PC-3 (cell line): ENCODE measurements around the gene SMARCD1. TPM values are rescaled to one million over a fixed set of nuclear protein-coding genes. Genes with fewer than 3 reads are reported as not detected.

Source experiments
- ATAC-seq: fragments of 200-7000 bp; cut with Tn5 transposase; 2 replicates; pipeline ENCODE4 v1.9.1; 2020; ENCODE audit warnings: mild to moderate bottlenecking, moderate library complexity
- BruUV-seq: library from RNA; stranded (reverse); fragments of 400-500 nt; replicated peaks from 2 replicates; lab custom pipeline; 2021; lab: Mats Ljungman, UMichigan
- CTCF ChIA-PET: fragments of 300-600 bp; sonication (Branson Sonifier 250); formaldehyde crosslinking; loops from one replicate; lab custom pipeline; 2022; ENCODE audit warnings: antibody characterized with exemption; lab: Charles Lee
- POLR2A ChIA-PET: fragments of 300-600 bp; sonication (Branson Sonifier 250); formaldehyde crosslinking; loops from one replicate; lab custom pipeline; 2022; ENCODE audit warnings: antibody characterized with exemption; ENCODE audit not compliant: unreplicated experiment; lab: Charles Lee
- DNase-seq: peaks from one replicate; pipeline ENCODE4 v3.0.0-alpha.2; 2015
- H2AFZ ChIP-seq: fragments of 300-600 bp; sonication (generic); 2 replicates; pipeline ENCODE4 v1.6.0; 2016; ENCODE audit warnings: antibody characterized with exemption, low read length
- H3F3A ChIP-seq: fragments of 300-600 bp; sonication (generic); one replicate; pipeline ENCODE4 v1.6.0; 2017; ENCODE audit warnings: antibody characterized with exemption, low read length, control low read depth, mild to moderate bottlenecking; ENCODE audit not compliant: unreplicated experiment
- H3K27ac ChIP-seq: fragments of 300-600 bp; sonication (generic); 2 replicates; pipeline ENCODE4 v1.5.1; 2016; ENCODE audit warnings: mild to moderate bottlenecking, low read length
- H3K27me3 ChIP-seq: fragments of 300-600 bp; sonication (generic); 2 replicates; pipeline ENCODE4 v1.6.1; 2016; ENCODE audit warnings: low read length, mixed read lengths
- H3K36me3 ChIP-seq: fragments of 300-600 bp; sonication (generic); 2 replicates; pipeline ENCODE4 v1.6.1; 2016; ENCODE audit warnings: low read depth, mixed run types, low read length, mixed read lengths
- H3K4me1 ChIP-seq: fragments of 300-600 bp; sonication (generic); 2 replicates; pipeline ENCODE4 v1.5.1; 2016; ENCODE audit warnings: low read length; ENCODE audit not compliant: insufficient read depth
- H3K4me2 ChIP-seq: fragments of 300-600 bp; sonication (generic); 2 replicates; pipeline ENCODE4 v1.6.0; 2016; ENCODE audit warnings: low read length
- H3K4me3 ChIP-seq: fragments of 300-600 bp; sonication (generic); 2 replicates; pipeline ENCODE4 v1.5.1; 2016; ENCODE audit warnings: mild to moderate bottlenecking, low read length, mixed read lengths
- H3K79me2 ChIP-seq: fragments of 300-600 bp; sonication (generic); 2 replicates; pipeline ENCODE4 v1.6.1; 2017; ENCODE audit warnings: low read length, mixed read lengths
- H3K9ac ChIP-seq: fragments of 300-600 bp; sonication (generic); 2 replicates; pipeline ENCODE4 v1.6.0; 2016; ENCODE audit warnings: mild to moderate bottlenecking, low read length
- H3K9me2 ChIP-seq: fragments of 300-600 bp; sonication (generic); replicated peaks from 2 replicates; pipeline ENCODE4 v1.6.1; 2016; ENCODE audit warnings: mixed run types, low read length, mixed read lengths
- H3K9me3 ChIP-seq: fragments of 300-600 bp; sonication (generic); 2 replicates; pipeline ENCODE4 v1.6.1; 2016; ENCODE audit warnings: low read length, mixed read lengths
- H4K20me1 ChIP-seq: fragments of 300-600 bp; sonication (generic); 2 replicates; pipeline ENCODE4 v1.6.1; 2016; ENCODE audit warnings: low read length, mixed read lengths
- EZH2 ChIP-seq: fragments of 300-600 bp; sonication (generic); IDR thresholded peaks from one replicate; pipeline ENCODE4 v1.6.1; 2017; ENCODE audit warnings: antibody characterized with exemption, mild to moderate bottlenecking, low read length; ENCODE audit not compliant: unreplicated experiment
- EZH2phosphoT487 ChIP-seq: fragments of 300-600 bp; sonication (generic); IDR thresholded peaks from 2 replicates; pipeline ENCODE4 v1.6.1; 2018; ENCODE audit warnings: mild to moderate bottlenecking, antibody characterized with exemption, low read length, borderline replicate concordance
- intact Hi-C: fragments of 100-400 bp; cut with micrococcal nuclease; formaldehyde crosslinking; loops from 2 replicates; pipeline ENCODE4 v1.9.0; 2023
- total RNA-seq: library from RNA; depleted of rRNA; stranded (reverse); fragments of >200 nt; gene quantifications from 2 replicates; pipeline ENCODE4 v1.2.3, GENCODE V29; 2014
- TF ChIP-seq, protein P1 (sequence below): fragments of 300-600 bp; sonication (generic); conservative IDR thresholded peaks from 2 replicates; pipeline ENCODE4 v1.5.1; 2017; ENCODE audit warnings: antibody characterized with exemption, low read depth, mild to moderate bottlenecking, low read length

Gene SMARCD1
- total RNA-seq, 1 experiment from 2014 or later: 105 TPM

DNA sequence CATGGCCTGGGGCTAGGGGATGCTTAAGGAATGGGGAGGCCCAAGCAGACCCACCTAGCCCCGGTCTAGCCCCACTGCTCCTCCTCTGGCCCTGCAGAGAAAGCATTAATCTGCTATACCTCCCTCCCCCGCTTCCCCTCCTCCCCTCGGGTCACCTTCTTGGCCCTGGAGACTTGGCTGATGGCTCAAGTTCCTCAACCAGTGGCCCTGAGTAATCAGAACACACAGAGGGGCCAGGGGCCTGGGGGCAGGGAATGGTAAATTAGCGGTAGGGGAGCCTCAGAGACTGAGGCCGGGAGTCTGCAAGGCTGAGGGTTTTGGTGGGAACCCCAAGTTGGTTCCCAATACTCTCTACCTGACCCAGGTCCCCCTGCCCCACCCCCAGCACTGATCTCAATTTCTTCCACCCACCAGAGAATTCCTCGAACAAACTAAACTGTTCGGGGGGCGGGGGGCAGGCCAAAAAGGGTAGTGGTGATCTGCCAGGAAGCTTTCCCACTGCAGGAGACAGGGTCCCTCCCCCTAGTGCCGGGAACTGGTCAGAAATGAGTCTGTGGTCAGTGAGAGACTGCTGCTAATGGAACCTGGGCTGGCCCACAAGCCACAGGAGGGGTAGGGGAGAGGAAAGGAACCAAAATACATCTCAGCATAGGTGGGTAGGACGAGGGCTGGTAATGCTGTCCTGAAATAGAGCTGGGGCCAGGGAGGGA, 12.8 kb upstream of the SMARCD1 start:
- TF ChIP-seq, protein P1, sequence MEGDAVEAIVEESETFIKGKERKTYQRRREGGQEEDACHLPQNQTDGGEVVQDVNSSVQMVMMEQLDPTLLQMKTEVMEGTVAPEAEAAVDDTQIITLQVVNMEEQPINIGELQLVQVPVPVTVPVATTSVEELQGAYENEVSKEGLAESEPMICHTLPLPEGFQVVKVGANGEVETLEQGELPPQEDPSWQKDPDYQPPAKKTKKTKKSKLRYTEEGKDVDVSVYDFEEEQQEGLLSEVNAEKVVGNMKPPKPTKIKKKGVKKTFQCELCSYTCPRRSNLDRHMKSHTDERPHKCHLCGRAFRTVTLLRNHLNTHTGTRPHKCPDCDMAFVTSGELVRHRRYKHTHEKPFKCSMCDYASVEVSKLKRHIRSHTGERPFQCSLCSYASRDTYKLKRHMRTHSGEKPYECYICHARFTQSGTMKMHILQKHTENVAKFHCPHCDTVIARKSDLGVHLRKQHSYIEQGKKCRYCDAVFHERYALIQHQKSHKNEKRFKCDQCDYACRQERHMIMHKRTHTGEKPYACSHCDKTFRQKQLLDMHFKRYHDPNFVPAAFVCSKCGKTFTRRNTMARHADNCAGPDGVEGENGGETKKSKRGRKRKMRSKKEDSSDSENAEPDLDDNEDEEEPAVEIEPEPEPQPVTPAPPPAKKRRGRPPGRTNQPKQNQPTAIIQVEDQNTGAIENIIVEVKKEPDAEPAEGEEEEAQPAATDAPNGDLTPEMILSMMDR: no peak
- TF ChIP-seq EZH2: no peak
- TF ChIP-seq EZH2phosphoT487: no peak

DNA sequence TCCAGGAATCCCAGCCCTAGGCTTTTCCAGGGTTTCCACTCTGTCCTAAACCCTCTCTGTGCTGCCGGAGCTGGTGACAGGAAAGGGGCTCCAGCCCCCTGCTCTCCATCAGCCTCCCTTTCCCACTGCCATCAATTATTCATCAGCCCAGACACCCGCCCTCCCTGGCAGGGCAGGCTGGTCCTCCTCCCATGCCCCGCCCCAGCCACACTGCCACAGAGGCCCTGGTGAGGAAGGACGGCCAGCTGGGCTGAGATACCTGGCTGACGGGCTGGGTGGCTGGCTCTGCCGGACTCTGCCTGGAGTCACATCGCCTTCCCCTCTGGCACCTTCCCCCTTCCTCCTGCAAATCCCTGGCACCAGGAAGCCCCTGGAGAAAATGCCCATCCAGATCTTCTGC, 11.9 kb upstream of the SMARCD1 start:
- intact Hi-C loops: no loop called here
- Histone ChIP-seq H3K36me3 (no peaks in the 10 kb centered on the region), H3K4me3 (no peak overlapping the region), H3K4me1 (peaks cover 6% of the 10 kb centered on the region), H3F3A (no peaks in the 10 kb centered on the region), H3K9me3 (no peaks in the 10 kb centered on the region), H4K20me1 (no peaks in the 10 kb centered on the region), H2AFZ (no peak overlapping the region), H3K27ac (no peak overlapping the region), H3K27me3 (no peaks in the 10 kb centered on the region), H3K4me2 (no peak overlapping the region), H3K9me2 (no peaks in the 10 kb centered on the region), H3K79me2 (no peaks in the 10 kb centered on the region), H3K9ac (no peak overlapping the region)
- DNase-seq (no peak), ATAC-seq (no peak)
- ChIA-PET CTCF (interaction anchor here (1.0 kb wide), 1 partner anchor 40 kb away, joined by 7 read pairs; no protein-coding TSS in a partner anchor), POLR2A (no interaction called here)
- TF ChIP-seq, protein P1: no peak
- TF ChIP-seq EZH2phosphoT487 (no peak), EZH2 (no peak)
- BruUV-seq: no TSS peak

More for the DNA sequence above, 12.8 kb upstream of the SMARCD1 start:
- Histone ChIP-seq H3K27ac (no peak overlapping the region), H3K27me3 (no peaks in the 10 kb centered on the region), H2AFZ (no peak overlapping the region), H3K9ac (no peak overlapping the region), H3K4me1 (peaks cover 6% of the 10 kb centered on the region), H4K20me1 (no peaks in the 10 kb centered on the region), H3K4me2 (no peak overlapping the region), H3K9me2 (no peaks in the 10 kb centered on the region), H3K4me3 (no peak overlapping the region), H3F3A (no peaks in the 10 kb centered on the region), H3K36me3 (no peaks in the 10 kb centered on the region), H3K79me2 (no peaks in the 10 kb centered on the region), H3K9me3 (no peaks in the 10 kb centered on the region)
- ChIA-PET CTCF (interaction anchor here (2.2 kb wide), 1 partner anchor 105 kb away, joined by 38 read pairs; no protein-coding TSS in a partner anchor), POLR2A (no interaction called here)
- BruUV-seq: no TSS peak
- intact Hi-C loops: no loop called here
- ATAC-seq: no peak
- no peak for DNase-seq

DNA sequence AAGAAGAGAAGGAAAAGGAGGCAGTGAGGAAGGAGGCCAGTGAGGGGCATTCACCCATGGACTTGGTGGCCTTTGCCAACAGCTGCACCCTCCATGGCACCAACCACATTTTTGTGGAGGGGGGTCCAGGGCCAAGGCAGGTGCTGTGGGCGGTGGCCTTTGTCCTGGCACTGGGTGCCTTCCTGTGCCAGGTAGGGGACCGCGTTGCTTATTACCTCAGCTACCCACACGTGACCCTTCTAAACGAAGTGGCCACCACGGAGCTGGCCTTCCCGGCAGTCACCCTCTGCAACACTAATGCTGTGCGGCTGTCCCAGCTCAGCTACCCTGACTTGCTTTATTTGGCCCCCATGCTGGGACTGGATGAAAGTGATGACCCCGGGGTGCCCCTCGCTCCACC, 11.4 kb upstream of the SMARCD1 start:
- BruUV-seq: no TSS peak
- no peak for TF ChIP-seq EZH2phosphoT487
- no peak for TF ChIP-seq EZH2
- TF ChIP-seq, protein P1: no peak
- no peaks in the 10 kb centered on the region for H3K9me3 ChIP-seq
- H3K27me3 ChIP-seq: no peaks in the 10 kb centered on the region
- no peak overlapping the region for H3K27ac ChIP-seq
- H2AFZ ChIP-seq: no peak overlapping the region
- H3K4me2 ChIP-seq: no peak overlapping the region
- no peaks in the 10 kb centered on the region for H3F3A ChIP-seq
- no peaks in the 10 kb centered on the region for H4K20me1 ChIP-seq
- ChIA-PET CTCF (interaction anchor here (1.0 kb wide), 1 partner anchor 39 kb away, joined by 7 read pairs; no protein-coding TSS in a partner anchor), POLR2A (no interaction called here)
- intact Hi-C loops: no loop called here
- H3K4me1 ChIP-seq: peaks cover 6% of the 10 kb centered on the region
- DNase-seq (no peak), ATAC-seq (no peak)
- H3K4me3 ChIP-seq: no peak overlapping the region
- no peaks in the 10 kb centered on the region for H3K36me3 ChIP-seq
- no peaks in the 10 kb centered on the region for H3K9me2 ChIP-seq
- no peak overlapping the region for H3K9ac ChIP-seq
- no peaks in the 10 kb centered on the region for H3K79me2 ChIP-seq
